WERI-Rb-1 (cell line): ENCODE results near the gene RABGAP1L.

Source experiments
- DNase-seq: peaks from one replicate; pipeline ENCODE4 v3.0.0-alpha.2; 2020
- H3K27ac ChIP-seq: fragments of 250-450 bp; sonication (Bioruptor Pico); 2 replicates; pipeline ENCODE4 v1.5.1; 2020; ENCODE audit warnings: mild to moderate bottlenecking, moderate library complexity
- H3K27me3 ChIP-seq: fragments of 250-450 bp; sonication (Bioruptor Pico); 2 replicates; pipeline ENCODE4 v1.5.1; 2021; ENCODE audit warnings: mild to moderate bottlenecking, low read depth, moderate library complexity; ENCODE audit not compliant: insufficient read depth, severe bottlenecking
- H3K36me3 ChIP-seq: fragments of 250-450 bp; sonication (Bioruptor Pico); 2 replicates; pipeline ENCODE4 v1.5.1; 2020; ENCODE audit warnings: mild to moderate bottlenecking, moderate library complexity
- H3K4me3 ChIP-seq: 2 replicates; pipeline ENCODE4 v1.5.1; 2011; ENCODE audit warnings: low read depth, mild to moderate bottlenecking, control low read depth, low read length
- H3K9me3 ChIP-seq: fragments of 250-450 bp; sonication (Bioruptor Pico); 2 replicates; pipeline ENCODE4 v1.5.1; 2021; ENCODE audit warnings: mild to moderate bottlenecking, moderate library complexity; ENCODE audit not compliant: severe bottlenecking
- TF ChIP-seq, protein P1 (sequence below): IDR thresholded peaks from 2 replicates; pipeline ENCODE4 v1.5.1; 2011; ENCODE audit warnings: low read depth, mild to moderate bottlenecking, control low read depth, inconsistent platforms, low read length

Gene RABGAP1L

DNA sequence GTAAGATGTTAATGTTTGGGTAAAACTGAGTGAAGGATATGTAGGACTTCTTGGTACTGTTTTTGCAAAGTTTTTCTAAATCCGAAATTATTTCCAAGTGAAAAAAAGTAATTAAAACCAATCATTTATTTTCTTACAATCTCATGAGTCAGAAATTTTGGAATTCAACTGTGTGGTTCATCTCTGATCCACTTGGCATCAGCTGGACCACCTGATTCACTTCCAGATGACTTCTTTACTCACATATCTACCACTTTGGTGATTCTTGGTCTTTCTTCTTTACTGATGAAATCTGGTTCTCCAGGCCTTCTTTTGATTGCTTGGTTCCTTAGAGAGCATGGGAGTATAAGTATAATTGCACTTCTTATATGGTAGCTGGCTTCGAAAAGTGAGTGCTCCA lies 585.6 kb downstream of the RABGAP1L start:
- no peak for DNase-seq
- no peak overlapping the region for H3K27ac ChIP-seq
- no peak overlapping the region for H3K4me3 ChIP-seq
- no peaks in the 10 kb centered on the region for H3K9me3 ChIP-seq
- H3K27me3 ChIP-seq, result no peaks in the 10 kb centered on the region
- TF ChIP-seq, protein P1, sequence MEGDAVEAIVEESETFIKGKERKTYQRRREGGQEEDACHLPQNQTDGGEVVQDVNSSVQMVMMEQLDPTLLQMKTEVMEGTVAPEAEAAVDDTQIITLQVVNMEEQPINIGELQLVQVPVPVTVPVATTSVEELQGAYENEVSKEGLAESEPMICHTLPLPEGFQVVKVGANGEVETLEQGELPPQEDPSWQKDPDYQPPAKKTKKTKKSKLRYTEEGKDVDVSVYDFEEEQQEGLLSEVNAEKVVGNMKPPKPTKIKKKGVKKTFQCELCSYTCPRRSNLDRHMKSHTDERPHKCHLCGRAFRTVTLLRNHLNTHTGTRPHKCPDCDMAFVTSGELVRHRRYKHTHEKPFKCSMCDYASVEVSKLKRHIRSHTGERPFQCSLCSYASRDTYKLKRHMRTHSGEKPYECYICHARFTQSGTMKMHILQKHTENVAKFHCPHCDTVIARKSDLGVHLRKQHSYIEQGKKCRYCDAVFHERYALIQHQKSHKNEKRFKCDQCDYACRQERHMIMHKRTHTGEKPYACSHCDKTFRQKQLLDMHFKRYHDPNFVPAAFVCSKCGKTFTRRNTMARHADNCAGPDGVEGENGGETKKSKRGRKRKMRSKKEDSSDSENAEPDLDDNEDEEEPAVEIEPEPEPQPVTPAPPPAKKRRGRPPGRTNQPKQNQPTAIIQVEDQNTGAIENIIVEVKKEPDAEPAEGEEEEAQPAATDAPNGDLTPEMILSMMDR, result no peak
- no peaks in the 10 kb centered on the region for H3K36me3 ChIP-seq

DNA sequence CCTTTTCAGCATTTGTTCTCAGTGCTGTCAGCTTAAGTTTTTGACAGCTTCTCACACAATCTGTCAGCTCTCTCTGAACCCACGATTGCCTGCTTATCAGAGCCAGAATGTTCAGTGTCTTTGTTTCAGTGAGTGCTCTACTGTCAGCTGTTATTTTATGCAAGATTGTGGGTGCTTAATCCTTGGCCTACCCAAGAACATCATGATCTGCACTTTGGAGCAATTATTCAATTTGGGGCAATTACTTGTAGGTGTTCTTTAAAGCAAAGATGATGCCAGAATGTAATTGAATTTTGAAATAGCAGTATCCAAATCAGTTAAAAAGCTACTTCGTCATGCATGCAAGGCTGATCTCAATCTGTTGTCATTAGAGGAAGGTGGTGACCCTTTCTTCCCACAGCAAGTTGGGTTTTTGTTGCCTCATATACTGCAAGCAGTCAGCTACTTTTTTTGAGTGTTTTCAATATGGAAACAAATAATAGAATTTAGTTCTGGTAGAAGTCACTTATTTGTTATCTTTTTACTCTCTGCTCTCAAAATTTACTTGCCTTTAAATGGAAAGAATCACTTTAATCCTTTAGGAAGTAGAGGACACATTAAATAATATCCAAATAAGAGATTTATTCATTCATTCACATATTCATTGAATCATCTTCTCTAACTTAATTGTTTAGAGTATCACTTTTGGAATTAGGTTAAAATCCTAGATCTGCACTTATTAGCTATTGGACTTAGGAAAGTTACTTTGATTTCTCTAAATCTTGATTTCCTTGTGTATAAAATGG lies 586.9 kb downstream of the RABGAP1L start:
- H3K27me3 ChIP-seq, result no peaks in the 10 kb centered on the region
- H3K4me3 ChIP-seq, result no peak overlapping the region
- no peak for DNase-seq
- TF ChIP-seq, protein P1, result no peak
- no peaks in the 10 kb centered on the region for H3K9me3 ChIP-seq
- no peaks in the 10 kb centered on the region for H3K36me3 ChIP-seq
- H3K27ac ChIP-seq, result peak overlapping the region; percentile 31; the same call in 1 of the 2 replicates

- Histone ChIP-seq H3K27ac (no peak overlapping the region), H3K4me3 (no peak overlapping the region), H3K36me3 (no peaks in the 10 kb centered on the region), H3K9me3 (no peaks in the 10 kb centered on the region), H3K27me3 (no peaks in the 10 kb centered on the region)
- TF ChIP-seq, protein P1, result no peak
- DNase-seq, result no peak
Observed at GRCh38 chr1:174747613-174748012, 588.3 kb downstream of the RABGAP1L start.

DNA sequence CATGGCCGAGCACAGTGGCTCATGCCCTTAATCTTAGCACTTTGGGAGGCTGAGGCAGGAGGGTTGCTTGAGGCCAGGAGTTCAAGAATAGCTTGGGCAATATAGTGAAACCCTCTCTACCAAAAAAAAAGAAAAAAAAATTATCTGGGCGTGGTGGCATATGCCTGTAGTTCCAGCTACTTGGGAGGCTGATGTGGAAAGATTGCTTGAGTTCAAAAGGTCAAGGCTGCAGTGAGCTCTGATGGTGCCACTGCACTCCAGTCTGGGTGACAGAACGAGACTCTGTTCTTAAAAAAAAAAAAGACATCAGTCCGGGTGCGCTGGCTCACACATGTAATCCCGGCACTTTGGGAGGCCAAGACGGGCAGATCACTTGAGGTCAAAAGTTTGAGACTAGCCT lies 589.3 kb downstream of the RABGAP1L start:
- no peak for DNase-seq
- H3K36me3 ChIP-seq, result no peaks in the 10 kb centered on the region
- no peak overlapping the region for H3K4me3 ChIP-seq
- no peak overlapping the region for H3K27ac ChIP-seq
- H3K9me3 ChIP-seq, result no peaks in the 10 kb centered on the region
- TF ChIP-seq, protein P1, result no peak
- H3K27me3 ChIP-seq, result no peaks in the 10 kb centered on the region

DNA sequence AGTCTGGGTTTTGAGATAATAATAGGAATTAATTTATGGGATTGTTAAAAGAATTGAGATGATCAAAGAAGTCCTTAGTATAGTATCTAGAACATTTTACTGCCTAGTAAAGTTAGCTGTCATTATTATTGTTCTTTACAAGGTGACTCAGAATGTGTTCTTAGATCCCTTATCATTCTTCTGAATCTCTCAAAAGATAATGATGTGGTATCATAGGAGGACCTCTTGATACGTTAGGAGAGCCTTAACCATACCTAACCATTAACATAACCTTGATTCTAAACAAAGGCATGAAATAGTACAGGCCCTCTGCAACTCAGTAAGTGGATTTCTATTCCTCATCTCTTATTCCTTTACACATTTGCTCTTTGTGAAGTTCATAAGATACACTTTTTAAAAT lies 593.8 kb downstream of the RABGAP1L start:
- Histone ChIP-seq H3K36me3 (no peaks in the 10 kb centered on the region), H3K27me3 (no peaks in the 10 kb centered on the region), H3K27ac (no peak overlapping the region), H3K9me3 (no peaks in the 10 kb centered on the region), H3K4me3 (no peak overlapping the region)
- DNase-seq, result no peak
- TF ChIP-seq, protein P1, result no peak

- Histone ChIP-seq H3K9me3 (peaks cover 4% of the 10 kb centered on the region), H3K36me3 (no peaks in the 10 kb centered on the region), H3K27me3 (no peaks in the 10 kb centered on the region), H3K4me3 (no peak overlapping the region), H3K27ac (no peak overlapping the region)
- no peak for DNase-seq
- TF ChIP-seq, protein P1, result no peak
Observed at GRCh38 chr1:174761335-174761734, 602.0 kb downstream of the RABGAP1L start.
